Right lobe of liver (tissue), 6 donors: ENCODE measurements around the gene NCR3LG1. TPM values are rescaled to one million over a fixed set of nuclear protein-coding genes. Genes with fewer than 3 reads are reported as not detected.

Source experiments
- ATAC-seq, 4 donors: fragments of 200-7000 bp; cut with Tn5 transposase; one replicate each; pipeline ENCODE4 v1.9.1; 2020; ENCODE audit warnings: mild to moderate bottlenecking in 4 of 4, moderate library complexity in 4 of 4
- DNase-seq, 3 donors: peaks; one replicate each; pipeline ENCODE4 v3.0.0-alpha.2; 2020
- H3K27ac ChIP-seq, 3 donors: fragments of 200-600 bp; one replicate each; pipeline ENCODE4 v1.8.0; 2022
- H3K27me3 ChIP-seq, 2 donors: fragments of 200-600 bp; one replicate each; pipeline ENCODE4 v1.8.0; 2022
- H3K36me3 ChIP-seq, 4 donors: fragments of 200-600 bp; sonication (generic) in 1 of 4; one replicate each; pipeline versions ENCODE4 v1.5.1 to v1.8.0; 2017 to 2022; ENCODE audit warnings: control low read depth in 1 of 4
- H3K4me1 ChIP-seq, 4 donors: fragments of 200-600 bp; sonication (generic) in 1 of 4; one replicate each; pipeline versions ENCODE4 v1.5.1 to v1.8.0; 2017 to 2022; ENCODE audit warnings: control low read depth in 1 of 4
- H3K4me3 ChIP-seq, 3 donors: fragments of 200-600 bp; one replicate each; pipeline ENCODE4 v1.8.0; 2022
- H3K9me3 ChIP-seq, 4 donors: fragments of 200-600 bp; sonication (generic) in 1 of 4; one replicate each; pipeline versions ENCODE4 v1.5.1 to v1.8.0; 2017 to 2022; ENCODE audit warnings: control low read depth in 1 of 4
- CTCF ChIP-seq, 4 donors: fragments of 200-600 bp in 3 of 4; fragments of 450-650 bp in 1 of 4; IDR thresholded peaks; one replicate each; pipeline versions ENCODE4 v1.5.1 to v1.8.0; 2016 to 2022; ENCODE audit warnings: antibody characterized with exemption in 4 of 4, mild to moderate bottlenecking in 2 of 4
- POLR2A ChIP-seq: fragments of 450-650 bp; IDR thresholded peaks from one replicate; pipeline ENCODE4 v1.6.1; 2017; ENCODE audit warnings: antibody characterized with exemption, mild to moderate bottlenecking
- WGBS: methylation state at CpG from one replicate; pipeline ENCODE4 v1.1.6; 2018; ENCODE audit warnings: low coverage, low lambda C conversion rate; ENCODE audit not compliant: insufficient coverage; ENCODE audit errors: missing lambda C conversion rate; 5-methylcytosine and 5-hydroxymethylcytosine counted together
- intact Hi-C, 2 donors: fragments of 100-400 bp; cut with DNase I; formaldehyde crosslinking; loops; one replicate each; pipeline versions ENCODE4 v1.11.2 to v1.14.1; 2022
- total RNA-seq, 6 experiments: library from RNA; depleted of rRNA in 2 of 6; stranded (reverse); fragments of >200 nt in 2 of 6; fragmentation: NEBNext Ultra II Directional in 3 of 6; extraction: Animal tissue kit (Norgen Biotek cat#: 25700) in 3 of 6; gene quantifications; one replicate each; pipeline versions ENCODE4 v1.1.0 to v1.2.4, GENCODE V29; 2016 to 2023
- donor health status: DM: no; HTN: yes; CAD: no.
- donor health status: DM: no; HTN: no; CAD: no.
- donor health status: DM: no; HTN: no; CAD: no.
- donor health status: DM: no; HTN: yes; CAD: no.
- donor health status: DM: no; HTN: yes; CAD: no.

Gene NCR3LG1
- total RNA-seq, 6 experiments from 2014 or later = 0.15 to 3.2 (median 1.0) TPM

DNA sequence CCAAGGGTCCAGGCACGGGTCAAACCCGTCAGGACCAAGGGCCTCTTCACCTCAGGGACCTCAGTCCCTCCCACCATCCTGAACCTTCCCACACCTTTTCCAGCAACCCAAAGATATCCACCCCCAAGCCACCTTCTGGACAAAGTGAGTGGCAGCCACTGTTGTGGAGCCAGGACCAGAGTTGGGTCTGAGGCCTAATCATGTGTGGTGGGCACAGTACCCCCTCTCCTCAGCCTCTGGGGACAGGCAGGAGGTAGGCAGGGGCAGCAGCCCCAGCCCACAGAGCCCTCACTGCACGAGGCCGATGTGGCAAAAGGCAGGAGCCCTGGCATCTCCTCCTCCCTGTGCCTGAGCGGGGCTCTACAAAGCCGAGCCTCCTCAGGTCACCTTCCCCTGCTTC lies 34.3 kb downstream of the NCR3LG1 start:
- Histone ChIP-seq H3K4me3 (no peak overlapping the region), H3K36me3 (no peaks in the 10 kb centered on the region), H3K4me1 (no peaks in the 10 kb centered on the region), H3K27me3 (no peaks in the 10 kb centered on the region), H3K27ac (no peak overlapping the region), H3K9me3 (no peaks in the 10 kb centered on the region)
- 40% methylated on average over 2 of the region's 6 CpGs for WGBS
- ATAC-seq (no peak), DNase-seq (no peak)
- intact Hi-C loops = loop anchor here in 1 of 2 donors (5.0 kb wide), 1 partner anchor 116 kb away; no protein-coding TSS in a partner anchor
- TF ChIP-seq CTCF (IDR thresholded peaks at IDR 0.05) (no peak), POLR2A (no peak)

DNA sequence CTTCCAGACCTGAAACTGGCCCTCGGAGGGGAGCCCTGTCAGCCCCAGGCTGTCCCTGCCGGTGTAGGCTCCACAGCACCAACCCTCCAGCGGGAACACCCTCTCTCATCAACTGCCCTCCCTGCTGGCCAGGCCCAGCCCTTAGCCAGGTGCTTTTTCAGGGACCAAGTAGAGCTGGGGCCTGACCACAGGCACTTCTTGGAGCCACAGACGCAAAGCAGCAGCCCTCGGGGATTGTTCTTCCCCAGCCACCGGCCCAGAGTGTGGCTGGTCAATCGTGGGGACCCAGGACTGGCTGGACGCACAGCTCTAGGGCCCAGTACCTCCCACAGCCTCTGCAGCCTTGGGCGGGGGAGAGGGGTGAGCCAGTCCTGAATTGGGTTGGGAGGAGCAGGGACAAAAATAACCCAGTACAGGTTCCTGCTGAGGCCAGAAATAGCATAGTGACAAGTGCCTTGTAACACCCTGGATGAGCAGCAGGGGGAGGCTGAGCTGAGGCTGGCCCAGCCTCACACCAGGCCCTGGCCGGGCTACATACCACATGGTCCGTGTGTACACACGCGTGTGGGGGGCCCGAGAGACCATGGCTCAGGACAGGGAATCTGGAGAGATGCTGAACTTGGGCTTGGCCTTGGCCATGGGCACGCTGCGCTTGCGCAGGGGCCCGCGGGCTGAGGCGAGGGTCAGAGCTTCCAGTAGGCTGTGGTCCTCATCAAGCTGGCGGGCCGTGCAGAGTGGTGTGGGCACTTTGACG lies 34.9 kb downstream of the NCR3LG1 start:
- Histone ChIP-seq H3K4me1 (no peaks in the 10 kb centered on the region), H3K27me3 (no peaks in the 10 kb centered on the region), H3K9me3 (no peaks in the 10 kb centered on the region), H3K27ac (no peak overlapping the region), H3K4me3 (no peak overlapping the region), H3K36me3 (no peaks in the 10 kb centered on the region)
- ATAC-seq (peak; percentile 55 to 68 (median 62)), DNase-seq (peak; percentile 57 to 63 (median 61))
- no peak for TF ChIP-seq POLR2A
- peak; percentile 49 to 74 (median 58) for TF ChIP-seq CTCF (IDR thresholded peaks at IDR 0.05)
- WGBS = 74% methylated on average over 12 of the region's 23 CpGs
- intact Hi-C loops = loop anchor here in 1 of 2 donors (5.0 kb wide), 1 partner anchor 116 kb away; no protein-coding TSS in a partner anchor

- H3K9me3 ChIP-seq = no peaks in the 10 kb centered on the region
- H3K27ac ChIP-seq = no peak overlapping the region
- ATAC-seq = no peak
- H3K4me3 ChIP-seq = no peak overlapping the region
- WGBS = 98% methylated on average over 8 of the region's 20 CpGs
- TF ChIP-seq POLR2A = no peak
- TF ChIP-seq CTCF (IDR thresholded peaks at IDR 0.05) = no peak
- H3K4me1 ChIP-seq = no peaks in the 10 kb centered on the region
- no peaks in the 10 kb centered on the region for H3K27me3 ChIP-seq
- H3K36me3 ChIP-seq = no peaks in the 10 kb centered on the region
- no peak for DNase-seq
- intact Hi-C loops = loop anchor here in 1 of 2 donors (5.0 kb wide), 1 partner anchor 115 kb away; no protein-coding TSS in a partner anchor
Observed at GRCh38 chr11:17387254-17387653, 35.7 kb downstream of the NCR3LG1 start.

DNA sequence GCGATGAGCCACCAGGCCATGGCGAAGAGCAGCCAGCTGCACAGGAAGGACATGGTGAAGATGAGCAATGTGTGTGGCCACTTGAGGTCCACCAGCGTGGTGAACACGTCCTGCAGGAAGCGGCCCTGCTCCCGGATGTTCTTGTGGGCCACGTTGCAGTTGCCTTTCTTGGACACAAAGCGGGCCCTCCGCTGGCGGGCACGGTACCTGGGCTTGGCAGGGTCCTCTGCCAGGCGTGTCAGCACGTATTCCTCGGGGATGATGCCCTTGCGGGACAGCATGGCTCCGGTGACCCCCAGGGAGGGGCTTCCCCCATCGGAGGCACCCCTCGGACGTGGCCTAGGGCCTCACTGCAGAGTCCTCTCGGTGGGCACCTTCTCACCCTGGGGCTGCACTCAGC lies 36.2 kb downstream of the NCR3LG1 start:
- intact Hi-C loops = loop anchor here in 1 of 2 donors (5.0 kb wide), 1 partner anchor 114 kb away; no protein-coding TSS in a partner anchor
- H3K36me3 ChIP-seq = no peaks in the 10 kb centered on the region
- H3K9me3 ChIP-seq = no peaks in the 10 kb centered on the region
- H3K4me3 ChIP-seq = no peak overlapping the region
- no CpG with 5 or more reads among the region's 20 CpGs for WGBS
- TF ChIP-seq POLR2A (no peak), CTCF (IDR thresholded peaks at IDR 0.05) (no peak)
- no peaks in the 10 kb centered on the region for H3K4me1 ChIP-seq
- H3K27me3 ChIP-seq = no peaks in the 10 kb centered on the region
- DNase-seq (no peak), ATAC-seq (no peak)
- no peak overlapping the region for H3K27ac ChIP-seq
